T-helper 2 cell treated with Interferon-gamma antibody and Interleukin-4, amounts not matched to agents 100 ng/mL and 5 ng/mL, for 36 hours (primary cell): Measurements from ENCODE around the gene FRMD4A. TPM values are rescaled to one million over a fixed set of nuclear protein-coding genes. Genes with fewer than 3 reads are reported as not detected.

Experiments
- intact Hi-C: fragments of 100-400 bp; cut with micrococcal nuclease; formaldehyde crosslinking; loops from one replicate; pipeline ENCODE4 v1.15.1; 2023
- total RNA-seq: library from RNA; stranded (reverse); gene quantifications from 2 replicates; pipeline ENCODE4 v1.2.3, GENCODE V29; 2022

The FRMD4A gene
- total RNA-seq, 1 donor from 2014 or later: 0.27 TPM

GRCh38 chr10:13685885-13686284, 644.8 kb downstream of the FRMD4A start:
- intact Hi-C loops: no loop called here

- intact Hi-C loops: no loop called here
These were observed 645.8 kb downstream of the FRMD4A start for GRCh38 chr10:13684806-13685482.

GRCh38 chr10:13684252-13684791, 646.4 kb downstream of the FRMD4A start:
- intact Hi-C loops: no loop called here

- intact Hi-C loops: no loop called here
These were observed 647.7 kb downstream of the FRMD4A start for GRCh38 chr10:13683017-13683416.

- intact Hi-C loops: no loop called here
These were observed 648.8 kb downstream of the FRMD4A start for GRCh38 chr10:13681960-13682359.

- intact Hi-C loops: no loop called here
These were observed 649.2 kb downstream of the FRMD4A start for GRCh38 chr10:13681528-13681927.

- intact Hi-C loops: no loop called here
These were observed 649.6 kb downstream of the FRMD4A start for GRCh38 chr10:13681095-13681494.

- intact Hi-C loops: no loop called here
These were observed 652.5 kb downstream of the FRMD4A start for GRCh38 chr10:13678101-13678843.

- intact Hi-C loops: no loop called here
These were observed 655.8 kb downstream of the FRMD4A start for GRCh38 chr10:13674645-13675588.

- intact Hi-C loops: no loop called here
These were observed 657.6 kb downstream of the FRMD4A start for GRCh38 chr10:13673156-13673555.

GRCh38 chr10:13672548-13672947, 658.2 kb downstream of the FRMD4A start:
- intact Hi-C loops: no loop called here

- intact Hi-C loops: no loop called here
These were observed 658.8 kb downstream of the FRMD4A start for GRCh38 chr10:13671904-13672303.

- intact Hi-C loops: no loop called here
These were observed 660.4 kb downstream of the FRMD4A start for GRCh38 chr10:13670311-13670710.

GRCh38 chr10:13669901-13670300, 660.8 kb downstream of the FRMD4A start:
- intact Hi-C loops: no loop called here

- intact Hi-C loops: no loop called here
These were observed 661.4 kb downstream of the FRMD4A start for GRCh38 chr10:13669182-13669855.

- intact Hi-C loops: no loop called here
These were observed 662.6 kb downstream of the FRMD4A start for GRCh38 chr10:13668126-13668525.

- intact Hi-C loops: no loop called here
These were observed 665.0 kb downstream of the FRMD4A start for GRCh38 chr10:13665516-13666262.

- intact Hi-C loops: no loop called here
These were observed 669.5 kb downstream of the FRMD4A start for GRCh38 chr10:13661256-13661655.

- intact Hi-C loops: loop anchor here (1.0 kb wide), 1 partner anchor 118 kb away; no protein-coding TSS in a partner anchor
These were observed 670.2 kb downstream of the FRMD4A start for GRCh38 chr10:13660551-13660920.
